ENCODE results near the gene NDFIP1.

GRCh38 chr5:142110046-142110531 is 1.5 kb downstream of the NDFIP1 start:
- TF ChIP-seq GATA1 (IDR thresholded peaks at IDR 0.05; ENCODE audit: low read depth, low read length) (no peak), POLR2A (IDR thresholded peaks at IDR 0.05; ENCODE audit: low read length) (peak; percentile 35)
